ENCODE data around the gene CGRRF1.

Gene CGRRF1

GRCh38 chr14:54489318-54489683 lies 20.4 kb upstream of the CGRRF1 start:
- Histone ChIP-seq H3K27ac (peak overlapping the region; percentile 40 to 98), H3K4me3 (peak overlapping the region; percentile 98)
- no peak for TF ChIP-seq CTCF (IDR thresholded peaks at IDR 0.05)
- DNase-seq (ENCODE audit: low spot score), result no peak

DNA sequence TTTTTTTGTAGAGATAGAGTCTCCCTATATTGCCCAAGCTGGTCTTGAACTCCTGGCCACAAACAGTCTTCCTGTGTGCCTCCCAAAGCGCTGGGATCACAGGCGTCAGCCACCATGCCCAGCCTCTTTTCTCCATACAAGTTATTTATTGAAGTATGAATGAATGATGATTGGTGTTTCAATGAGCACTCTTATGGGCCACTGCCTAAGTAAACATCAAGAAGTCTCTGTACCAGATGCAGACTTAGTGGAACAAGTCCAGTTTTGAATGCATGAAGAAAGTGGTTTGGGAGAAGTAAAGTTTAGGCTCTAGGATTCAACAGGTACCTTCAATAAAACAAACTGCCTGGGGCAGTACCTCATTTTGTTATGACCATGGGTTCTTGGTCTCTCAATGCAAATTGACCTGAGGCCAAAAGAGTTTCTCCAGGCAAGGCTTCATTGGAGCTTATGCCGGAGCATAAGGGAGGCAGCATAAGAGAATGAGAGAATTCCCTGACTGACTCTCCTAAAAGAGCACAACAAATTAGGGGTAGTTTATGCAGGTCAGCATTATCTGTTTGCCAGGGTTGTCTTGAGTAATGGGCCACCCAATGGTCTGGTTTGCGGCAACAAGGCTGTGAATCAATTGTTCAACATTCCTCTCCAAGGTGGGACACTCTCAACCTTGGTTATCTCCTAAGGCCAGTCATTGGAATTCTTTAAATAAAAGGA lies 19.8 kb upstream of the CGRRF1 start:
- no peak for TF ChIP-seq CTCF (IDR thresholded peaks at IDR 0.05)
- no peak for DNase-seq (ENCODE audit: low spot score)
- H3K27ac ChIP-seq, result peak overlapping the region; percentile 40 to 98
- H3K4me3 ChIP-seq, result peak overlapping the region; percentile 98

- no peak for TF ChIP-seq CTCF (IDR thresholded peaks at IDR 0.05)
- H3K27ac ChIP-seq, result no peak overlapping the region
- no peak overlapping the region for H3K4me3 ChIP-seq
- no peak for DNase-seq (ENCODE audit: low spot score)
Measured at GRCh38 chr14:54490445-54491175, 19.1 kb upstream of the CGRRF1 start.

- no peak for DNase-seq (ENCODE audit: low spot score)
- no peak for TF ChIP-seq CTCF (IDR thresholded peaks at IDR 0.05)
- Histone ChIP-seq H3K4me3 (no peak overlapping the region), H3K27ac (no peak overlapping the region)
Measured at GRCh38 chr14:54493293-54493692, 16.4 kb upstream of the CGRRF1 start.

GRCh38 chr14:54497224-54497623 lies 12.5 kb upstream of the CGRRF1 start:
- Histone ChIP-seq H3K27ac (no peak overlapping the region), H3K4me3 (no peak overlapping the region)
- TF ChIP-seq CTCF (IDR thresholded peaks at IDR 0.05), result no peak
- DNase-seq (ENCODE audit: low spot score), result no peak

DNA sequence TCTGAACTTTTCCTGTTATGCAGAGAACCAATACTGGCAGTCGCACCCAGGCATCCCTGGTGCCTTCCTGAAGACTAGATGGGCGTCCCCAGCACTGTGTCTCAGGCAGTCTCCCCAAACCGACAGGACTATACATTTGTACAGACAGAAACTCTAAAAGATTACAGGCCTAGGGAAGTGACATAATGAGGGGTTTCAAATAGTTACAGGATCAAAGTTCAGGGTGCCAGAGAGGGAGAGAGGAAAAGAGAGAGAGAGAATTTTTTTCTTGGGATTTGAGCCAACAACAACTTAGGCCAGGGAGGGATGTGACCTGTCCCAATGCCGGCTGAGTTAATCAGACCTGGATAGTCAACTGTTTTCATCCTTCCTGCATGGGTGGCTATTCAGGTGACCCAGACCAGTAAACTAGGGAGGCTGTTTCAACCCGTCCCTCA lies 11.6 kb upstream of the CGRRF1 start:
- no peak for TF ChIP-seq CTCF (IDR thresholded peaks at IDR 0.05)
- Histone ChIP-seq H3K27ac (no peak overlapping the region), H3K4me3 (no peak overlapping the region)
- DNase-seq (ENCODE audit: low spot score), result no peak

DNA sequence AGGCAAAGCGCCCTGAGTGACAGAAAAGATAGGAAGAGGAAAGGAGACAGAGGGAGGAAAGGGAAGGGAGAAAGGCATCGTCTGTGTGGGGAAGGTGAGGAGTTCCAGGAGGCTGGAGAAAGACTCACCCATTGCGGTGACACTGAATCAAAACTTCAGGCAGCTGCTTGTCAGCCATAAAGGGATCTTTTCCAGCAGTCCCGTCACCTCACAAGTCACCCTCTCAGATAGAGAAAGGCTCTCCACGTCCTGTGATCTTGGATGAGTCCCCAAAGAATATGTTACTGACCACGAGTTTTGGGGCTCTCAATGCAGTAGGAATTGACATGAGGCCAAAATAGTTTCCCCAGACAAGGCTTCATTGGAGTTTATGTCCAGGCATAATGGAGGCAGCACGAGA lies 11.1 kb upstream of the CGRRF1 start:
- TF ChIP-seq CTCF (IDR thresholded peaks at IDR 0.05), result no peak
- no peak overlapping the region for H3K27ac ChIP-seq
- H3K4me3 ChIP-seq, result no peak overlapping the region
- no peak for DNase-seq (ENCODE audit: low spot score)
